Measurements from ENCODE around the gene PLA2G12A. TPM values are rescaled to one million over a fixed set of nuclear protein-coding genes. Genes with fewer than 3 reads are reported as not detected.

Gene PLA2G12A
- 30.7 and 33.1 TPM in 2 replicates for total RNA-seq (2014; rRNA removed; shearing (Covaris generic))

DNA sequence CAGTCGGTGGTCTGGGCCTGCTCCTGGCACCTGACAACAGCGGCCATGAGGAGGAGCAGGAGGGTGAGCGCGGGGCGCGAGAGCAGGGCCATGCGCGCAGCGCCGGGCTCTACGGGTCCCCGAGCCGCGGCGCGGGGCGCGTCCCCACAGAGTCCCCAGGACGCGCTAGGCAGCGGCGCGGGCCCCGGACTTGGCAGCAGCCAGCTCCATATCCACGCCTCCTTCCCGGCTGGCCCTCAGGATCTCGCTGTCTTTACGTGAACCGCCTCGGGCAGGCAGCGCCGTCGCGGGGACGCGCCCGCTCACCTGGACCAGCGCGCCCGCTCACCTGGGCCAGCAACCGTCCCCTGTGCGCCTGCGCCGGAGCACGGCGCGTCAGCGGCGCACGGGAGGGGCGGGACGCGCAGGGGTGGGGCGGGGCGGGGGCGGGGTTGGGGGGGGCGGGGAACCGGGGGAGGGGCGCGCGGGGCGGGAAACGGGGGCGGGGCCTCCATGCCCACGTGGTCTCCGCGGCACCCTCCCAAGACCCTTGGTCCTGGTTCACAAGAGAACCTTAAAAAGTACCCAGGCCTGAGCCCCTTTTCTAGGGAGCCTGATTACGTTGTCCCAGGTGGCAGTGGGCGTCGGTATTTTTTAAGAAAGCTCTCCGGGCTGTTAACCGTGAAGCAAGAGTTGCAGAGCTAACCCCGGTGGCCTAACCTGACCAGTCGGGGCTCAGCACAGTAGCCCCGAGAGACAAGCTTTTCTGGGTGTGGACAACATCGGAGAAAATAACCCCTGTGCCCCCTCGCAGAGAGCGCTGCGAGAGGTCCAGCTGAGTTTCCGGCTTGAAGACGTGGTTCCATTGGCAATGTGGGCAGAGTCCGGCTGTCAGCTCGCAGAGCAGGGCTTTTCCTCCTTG, at the start of gene PLA2G12A:
Gene PLA2G12A, minus strand, starts transcription at position 353 of the 901 bp plus-strand sequence. Its CDS starts 261 bp downstream, at position 92.
- peak; percentile 92 for DNase-seq (ENCODE audit: low spot score)

DNA sequence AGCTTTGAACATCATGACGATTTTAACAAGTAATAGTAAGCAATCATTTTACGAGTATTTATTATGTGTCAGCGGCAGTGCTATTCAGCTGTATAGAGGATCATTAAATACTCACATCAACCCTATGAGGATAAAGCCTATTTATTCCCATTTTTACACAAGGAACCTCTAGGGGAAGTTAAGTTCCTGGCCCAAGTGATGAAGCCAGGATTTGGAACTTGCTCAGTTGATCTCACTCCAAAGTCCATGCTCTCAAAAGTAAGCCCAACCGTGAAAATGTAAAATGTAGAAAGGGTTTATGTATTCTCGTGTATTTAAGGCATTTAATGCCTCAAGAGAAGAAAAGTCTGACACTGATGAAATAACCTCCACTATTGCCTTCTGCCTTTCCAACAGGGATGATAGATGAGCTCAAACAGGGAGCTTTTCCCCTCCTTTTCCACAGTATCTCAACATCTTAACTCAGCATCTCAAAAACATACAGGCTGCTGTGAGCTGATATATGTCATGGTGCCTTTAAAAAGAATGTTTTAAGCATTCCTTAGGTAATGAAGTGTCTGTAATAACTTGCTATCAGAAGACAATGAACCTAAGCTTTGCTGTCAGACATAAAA, 35.0 kb upstream of the PLA2G12A start:
- no peak for DNase-seq (ENCODE audit: low spot score)

DNA sequence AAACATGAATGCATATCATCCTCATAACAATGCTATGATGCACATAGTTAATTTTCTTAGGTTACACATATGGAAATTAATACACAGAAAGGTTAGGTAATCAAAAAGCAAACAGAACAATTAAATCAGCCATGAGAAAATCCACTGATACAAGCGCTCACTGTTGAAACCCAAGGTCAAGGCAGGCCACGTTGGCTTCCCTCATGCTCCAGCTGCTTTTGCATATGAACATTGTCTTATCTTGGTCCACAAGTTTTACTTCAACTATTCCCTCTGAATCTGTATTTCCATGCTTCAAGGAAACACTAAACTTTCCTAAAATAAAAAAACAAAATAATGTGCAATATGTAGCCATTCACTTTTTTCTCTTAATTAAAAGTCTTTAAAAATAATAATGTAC, 34.5 kb upstream of the PLA2G12A start:
- no peak for DNase-seq (ENCODE audit: low spot score)

DNA sequence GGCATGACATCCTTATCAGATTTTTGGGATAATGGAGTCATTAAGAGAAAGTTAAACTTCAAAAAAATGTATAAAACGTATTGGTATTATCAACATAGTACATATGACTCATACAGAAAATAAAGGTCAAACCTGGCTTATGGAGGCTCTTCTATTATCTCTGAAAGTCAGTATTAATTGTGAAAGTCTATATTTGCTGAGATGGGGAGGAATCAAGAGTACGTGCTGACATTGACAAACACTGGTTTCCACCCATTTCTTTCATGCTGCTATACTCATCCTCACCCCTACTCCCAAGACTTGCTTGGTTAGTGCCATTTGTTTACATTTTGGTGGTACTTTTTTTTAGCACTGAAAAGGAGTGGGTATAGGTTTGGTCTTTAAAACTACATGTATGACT, 30.8 kb upstream of the PLA2G12A start:
- DNase-seq (ENCODE audit: low spot score), result no peak

DNA sequence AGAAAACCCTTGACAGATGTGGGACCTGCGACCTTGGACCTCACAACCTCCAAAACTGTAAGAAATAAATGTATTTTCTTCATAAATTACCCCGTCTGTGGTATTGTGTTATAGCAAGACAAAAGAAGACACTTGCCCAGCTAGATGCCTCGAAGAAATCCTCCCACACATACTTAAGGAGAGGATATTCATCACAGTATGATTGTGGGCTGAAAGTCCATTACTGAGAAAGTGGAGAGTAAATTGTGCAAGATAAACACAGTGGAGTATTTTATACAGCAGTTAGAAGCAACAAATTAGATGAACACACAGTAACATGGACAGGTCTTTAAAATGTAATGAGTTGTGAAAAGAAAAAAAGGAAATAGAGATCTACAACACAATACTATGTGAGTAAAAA, 25.8 kb upstream of the PLA2G12A start:
- no peak for DNase-seq (ENCODE audit: low spot score)

DNA sequence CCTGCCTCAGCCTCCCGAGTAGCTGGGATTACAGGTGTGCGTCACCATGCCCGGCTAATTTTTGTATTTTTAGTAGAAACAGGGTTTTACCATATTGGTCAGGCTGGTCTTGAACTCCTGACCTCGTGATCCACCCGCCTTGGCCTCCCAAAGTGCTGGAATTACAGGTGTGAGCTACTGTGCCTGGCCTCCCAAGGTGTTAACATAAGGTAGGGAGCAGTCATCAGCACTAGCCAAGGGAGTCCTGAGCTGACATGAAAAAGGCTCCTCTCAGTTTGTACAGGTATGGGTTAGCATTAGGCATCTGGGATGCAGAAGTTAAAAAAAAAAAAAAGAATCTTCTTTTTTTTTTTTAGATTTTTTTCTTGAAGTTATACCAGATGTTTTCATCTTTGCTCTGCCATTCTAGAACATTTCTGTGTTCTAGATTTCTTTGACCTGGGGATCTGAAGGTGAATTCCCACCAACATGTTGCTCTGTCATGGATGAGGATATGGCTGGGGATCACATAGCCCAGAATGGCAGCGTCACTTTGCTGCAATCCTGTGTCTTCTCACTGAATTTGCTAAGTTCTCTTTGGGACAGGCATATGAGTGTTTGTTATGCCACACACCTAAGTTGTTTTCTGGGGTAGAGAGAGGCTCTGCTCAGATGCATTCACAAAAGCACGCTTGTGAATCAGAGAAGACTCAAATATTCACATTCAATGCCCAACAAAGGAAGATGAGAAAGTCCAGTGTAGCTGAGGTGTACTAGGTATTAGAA, 24.4 kb upstream of the PLA2G12A start:
- no peak for DNase-seq (ENCODE audit: low spot score)

DNA sequence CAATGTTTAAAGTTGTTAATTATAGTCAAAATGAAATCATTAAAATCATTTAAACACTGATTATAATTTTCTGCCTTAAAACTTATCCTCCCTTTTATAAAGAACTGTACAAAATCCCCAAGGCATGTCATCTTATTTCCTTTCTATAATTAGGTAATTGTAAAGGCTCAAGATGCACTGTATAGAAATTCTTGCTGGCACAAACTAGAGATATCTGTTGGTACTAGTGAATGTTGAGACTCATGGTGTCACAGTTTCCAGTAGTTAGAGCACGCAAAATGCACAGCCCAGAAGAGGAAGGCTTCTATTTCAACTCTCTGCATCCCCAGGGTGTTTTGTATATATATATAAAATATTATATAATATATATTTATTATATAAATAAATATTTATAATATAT, 22.7 kb upstream of the PLA2G12A start:
- DNase-seq (ENCODE audit: low spot score), result no peak

DNA sequence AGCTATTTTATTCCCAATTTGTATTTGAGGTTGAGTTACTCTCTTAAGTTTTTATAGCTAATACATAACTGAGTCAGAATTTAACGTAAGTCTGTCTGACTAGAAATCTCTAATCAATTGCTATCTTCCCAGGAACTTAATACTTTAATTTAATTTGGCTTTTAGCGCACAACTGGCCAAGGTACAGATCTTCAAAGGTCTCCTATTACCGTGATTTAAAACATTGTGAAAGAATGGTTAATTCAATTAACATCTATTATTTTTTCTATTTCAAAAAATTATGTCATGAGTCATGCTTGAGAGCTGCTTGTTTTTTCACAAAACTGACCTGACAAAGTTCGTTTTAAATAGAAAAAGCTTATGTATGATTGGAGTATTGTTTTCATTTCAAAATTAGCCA, 22.0 kb upstream of the PLA2G12A start:
- DNase-seq (ENCODE audit: low spot score), result no peak

DNA sequence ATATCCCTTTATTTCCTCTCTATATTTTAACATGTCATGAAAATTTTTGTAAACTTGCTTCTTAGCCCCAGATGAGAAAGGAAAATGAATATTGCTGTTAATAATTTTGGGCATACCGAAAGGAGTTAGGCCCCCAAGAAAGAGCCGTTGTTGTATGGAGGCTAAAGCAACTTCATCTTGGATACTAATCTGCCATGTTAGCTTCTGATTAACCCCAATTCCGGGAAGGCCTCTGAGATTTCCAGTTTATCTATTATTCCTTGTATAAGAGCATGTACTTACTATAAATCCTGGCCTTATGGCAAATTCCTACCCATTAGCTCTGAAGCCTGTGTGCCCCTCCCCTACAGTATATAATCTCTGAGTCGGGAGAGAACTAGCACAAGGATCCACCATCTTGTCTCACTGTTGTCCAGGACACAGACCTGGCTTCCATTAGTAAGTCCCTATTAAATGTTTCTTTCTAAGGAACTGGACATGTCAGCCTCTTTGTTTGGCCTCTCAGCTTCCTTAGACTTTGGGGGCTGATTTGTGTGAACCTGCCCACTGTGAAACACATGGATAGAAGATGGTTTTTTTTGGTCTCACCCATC, 20.9 kb upstream of the PLA2G12A start:
- DNase-seq (ENCODE audit: low spot score), result no peak

DNA sequence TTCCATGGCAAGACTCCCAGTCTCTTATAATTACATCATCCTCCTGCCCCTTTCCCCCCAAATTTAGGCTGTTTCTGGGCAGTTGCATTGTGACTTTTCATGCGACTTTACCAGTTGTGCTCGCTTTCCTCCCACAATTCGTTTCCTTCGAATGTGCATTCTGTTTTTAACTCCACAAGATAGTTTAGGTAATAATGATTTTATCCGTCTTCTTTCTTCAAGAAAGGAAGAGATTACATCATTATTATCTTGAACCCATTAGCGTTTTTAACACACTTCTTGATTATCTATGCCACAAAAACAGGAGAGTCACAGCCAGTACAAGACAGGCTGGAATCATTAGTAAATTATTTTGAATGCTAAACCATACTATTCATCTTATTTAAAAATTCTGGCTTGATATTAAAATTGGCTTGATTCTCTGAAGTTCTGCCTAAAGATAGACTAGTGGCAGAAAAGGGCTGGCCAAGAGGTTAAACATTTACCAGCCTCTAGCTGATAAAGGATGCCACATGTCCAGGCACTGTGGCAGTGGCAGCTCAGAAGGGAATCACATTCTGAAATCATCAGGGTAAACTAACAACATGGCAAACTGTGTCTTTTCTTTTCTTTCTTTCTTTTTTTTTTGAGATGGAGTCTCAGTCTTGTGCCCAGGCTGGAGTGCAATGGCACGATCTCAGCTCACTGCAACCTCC, 19.7 kb upstream of the PLA2G12A start:
- no peak for DNase-seq (ENCODE audit: low spot score)

DNA sequence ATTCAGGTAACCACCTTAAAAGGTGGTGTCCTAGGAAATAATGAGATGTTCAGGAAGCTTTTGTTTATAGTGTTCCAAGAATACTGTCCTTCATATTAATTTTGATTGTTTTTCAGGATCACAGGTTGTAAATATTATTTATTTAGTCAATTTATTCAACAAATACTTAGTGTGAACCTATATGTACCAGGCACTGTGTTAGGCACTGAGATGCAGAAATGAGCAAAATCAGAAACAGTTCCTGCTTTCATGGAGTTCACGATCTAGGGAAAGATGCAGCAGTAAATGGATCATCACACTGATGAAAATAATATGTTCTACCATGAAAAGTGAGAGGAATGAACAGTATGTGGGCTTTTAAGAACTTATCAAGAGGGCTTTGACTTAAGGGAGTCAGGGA, 18.2 kb upstream of the PLA2G12A start:
- DNase-seq (ENCODE audit: low spot score), result no peak

DNA sequence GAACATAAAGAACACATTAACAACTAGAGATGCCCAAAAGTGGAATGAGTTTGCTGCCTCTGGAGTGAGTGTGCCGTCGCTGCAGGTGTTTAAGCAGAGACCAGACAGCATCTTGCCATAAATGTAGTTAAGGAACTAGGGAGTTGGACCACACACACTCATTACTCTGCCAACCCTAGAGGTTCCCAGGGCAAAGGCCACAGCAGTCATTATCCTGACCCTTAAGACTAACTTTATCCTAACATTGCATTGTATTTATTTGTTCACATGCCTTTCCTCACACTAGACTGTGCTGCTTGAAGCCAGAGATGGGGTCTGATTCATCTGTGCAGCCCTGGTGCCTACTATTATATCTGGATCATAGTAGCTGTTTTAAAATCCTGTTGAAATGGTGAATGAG, 16.9 kb upstream of the PLA2G12A start:
- no peak for DNase-seq (ENCODE audit: low spot score)

DNA sequence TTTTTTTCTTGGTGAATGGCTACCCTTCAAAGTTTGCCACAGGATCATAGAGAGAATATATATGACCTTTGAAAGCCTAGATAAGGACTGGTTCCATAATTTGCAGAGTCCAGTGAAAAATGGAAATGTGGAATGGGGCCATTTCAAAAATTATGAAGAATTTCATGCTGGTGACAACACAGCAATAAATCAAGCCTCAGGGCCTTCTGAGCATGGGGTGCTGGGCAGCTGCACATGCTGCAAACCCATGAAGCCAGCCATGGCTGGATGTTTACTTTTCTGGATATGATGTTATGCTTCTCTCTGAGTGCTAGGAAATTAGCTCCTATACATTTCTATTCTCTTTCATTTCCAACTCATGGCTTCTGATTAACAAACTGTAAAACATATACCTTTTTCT, 16.0 kb upstream of the PLA2G12A start:
- no peak for DNase-seq (ENCODE audit: low spot score)

DNA sequence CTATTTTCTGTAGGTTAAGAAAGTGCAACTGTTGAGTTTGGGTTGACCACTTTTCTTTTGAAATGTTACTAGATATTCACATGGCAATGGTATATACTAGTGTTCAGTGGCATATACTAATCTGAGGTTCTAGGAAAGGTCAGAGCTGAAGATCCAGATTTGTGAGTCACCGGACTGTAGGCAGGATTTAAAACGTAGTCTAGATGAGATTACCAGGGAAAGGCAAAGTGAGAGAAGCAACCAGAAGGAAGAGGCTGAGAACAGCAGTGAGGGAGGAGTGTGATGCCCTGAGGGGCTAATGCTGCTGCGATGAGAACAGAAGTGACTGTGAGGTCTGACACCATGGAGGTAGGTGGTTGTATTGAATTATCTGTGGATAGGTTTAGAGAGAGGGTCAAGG, 9.7 kb upstream of the PLA2G12A start:
- DNase-seq (ENCODE audit: low spot score), result no peak

DNA sequence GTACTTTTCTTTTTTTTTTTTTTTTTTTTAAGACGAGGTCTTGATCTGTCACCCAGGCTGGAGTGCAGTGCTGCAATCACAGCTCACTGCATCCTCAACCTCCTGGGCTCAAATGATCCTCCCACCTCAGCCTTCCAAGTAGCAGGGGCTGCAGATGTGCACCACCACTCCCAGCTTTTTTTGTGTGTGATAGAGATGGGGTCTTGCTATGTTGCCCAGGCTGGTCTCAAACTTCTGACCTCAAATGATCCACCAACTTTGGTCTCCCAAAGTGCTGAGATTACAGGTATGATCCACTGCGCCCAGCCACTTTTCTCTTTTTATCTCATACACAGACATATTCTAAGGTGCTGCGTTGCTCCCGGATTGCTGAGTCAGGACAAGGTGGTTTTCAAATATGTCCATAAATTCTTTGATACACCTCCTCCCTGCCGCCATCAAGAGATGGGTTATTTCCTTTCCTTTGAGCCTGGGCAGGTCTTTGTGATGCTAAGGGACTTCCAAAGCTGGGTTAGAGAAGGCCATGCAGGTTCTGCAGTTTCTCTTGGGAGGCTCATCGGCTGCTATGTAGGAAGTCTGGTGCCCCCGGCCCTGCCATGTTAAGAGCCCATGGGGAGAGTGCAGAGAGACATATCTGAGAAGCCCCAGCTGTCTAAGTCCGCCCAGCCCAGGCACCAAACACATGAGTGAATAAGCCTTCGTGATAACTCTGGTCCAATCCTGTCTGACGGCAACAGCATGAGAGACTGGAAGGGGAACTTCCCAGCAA, 8.4 kb upstream of the PLA2G12A start:
- no peak for DNase-seq (ENCODE audit: low spot score)

DNA sequence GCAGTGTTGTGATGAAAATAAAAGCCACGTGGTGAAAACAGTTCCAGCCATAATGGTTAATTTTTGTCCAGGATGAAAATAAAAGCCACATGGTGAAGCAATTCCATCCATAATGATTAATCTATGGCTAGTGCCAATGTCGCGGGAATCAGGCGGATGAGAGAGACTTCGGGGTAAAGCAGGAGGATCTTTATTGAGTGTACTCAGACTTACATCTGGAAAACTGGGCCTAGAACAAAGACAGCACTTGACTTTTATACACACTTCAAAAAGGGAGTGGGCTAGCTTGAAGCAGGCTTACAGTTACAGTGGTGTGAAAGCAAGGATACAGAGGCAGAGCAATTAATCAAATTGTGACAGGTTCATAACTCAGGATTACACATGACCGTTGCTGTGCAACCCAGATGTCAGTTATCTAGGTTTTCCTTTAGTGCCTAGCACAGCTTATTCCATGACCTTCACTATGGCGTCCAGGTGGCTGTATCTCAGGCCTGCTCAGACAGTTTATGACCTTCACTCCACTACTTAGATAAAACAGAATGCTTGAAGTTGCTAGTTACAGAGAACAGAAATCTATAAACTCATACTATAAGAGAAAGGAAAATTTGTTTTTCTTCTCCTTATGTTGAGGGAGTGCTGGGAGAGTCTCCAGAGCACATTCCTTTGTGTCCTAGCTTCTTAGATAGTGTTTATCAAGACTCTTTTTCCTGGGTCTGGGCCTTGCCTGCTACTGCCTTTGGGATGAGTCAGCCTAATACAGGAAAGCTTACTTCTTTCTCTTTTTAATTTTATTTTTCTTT, 5.9 kb upstream of the PLA2G12A start:
- no peak for DNase-seq (ENCODE audit: low spot score)

DNA sequence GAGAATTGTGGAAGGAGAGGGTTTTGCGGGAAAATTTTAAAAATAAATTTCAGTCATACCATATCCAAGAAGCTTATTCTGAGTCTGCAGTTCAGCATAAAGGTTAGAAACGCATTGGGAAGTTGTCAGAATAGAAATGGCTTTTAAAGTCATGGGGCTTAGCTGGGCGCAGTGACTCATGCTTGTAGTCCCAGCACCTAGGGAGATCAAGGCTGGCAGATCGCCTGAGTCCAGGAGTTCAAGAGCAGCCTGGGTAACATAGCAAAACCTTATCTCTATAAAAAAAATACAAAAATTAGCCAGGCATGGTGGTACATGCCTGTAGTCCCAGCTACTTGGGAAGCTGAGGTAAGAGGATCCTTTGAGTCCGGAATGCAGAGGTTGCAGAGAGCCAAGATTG, 3.9 kb upstream of the PLA2G12A start:
- no peak for DNase-seq (ENCODE audit: low spot score)

DNA sequence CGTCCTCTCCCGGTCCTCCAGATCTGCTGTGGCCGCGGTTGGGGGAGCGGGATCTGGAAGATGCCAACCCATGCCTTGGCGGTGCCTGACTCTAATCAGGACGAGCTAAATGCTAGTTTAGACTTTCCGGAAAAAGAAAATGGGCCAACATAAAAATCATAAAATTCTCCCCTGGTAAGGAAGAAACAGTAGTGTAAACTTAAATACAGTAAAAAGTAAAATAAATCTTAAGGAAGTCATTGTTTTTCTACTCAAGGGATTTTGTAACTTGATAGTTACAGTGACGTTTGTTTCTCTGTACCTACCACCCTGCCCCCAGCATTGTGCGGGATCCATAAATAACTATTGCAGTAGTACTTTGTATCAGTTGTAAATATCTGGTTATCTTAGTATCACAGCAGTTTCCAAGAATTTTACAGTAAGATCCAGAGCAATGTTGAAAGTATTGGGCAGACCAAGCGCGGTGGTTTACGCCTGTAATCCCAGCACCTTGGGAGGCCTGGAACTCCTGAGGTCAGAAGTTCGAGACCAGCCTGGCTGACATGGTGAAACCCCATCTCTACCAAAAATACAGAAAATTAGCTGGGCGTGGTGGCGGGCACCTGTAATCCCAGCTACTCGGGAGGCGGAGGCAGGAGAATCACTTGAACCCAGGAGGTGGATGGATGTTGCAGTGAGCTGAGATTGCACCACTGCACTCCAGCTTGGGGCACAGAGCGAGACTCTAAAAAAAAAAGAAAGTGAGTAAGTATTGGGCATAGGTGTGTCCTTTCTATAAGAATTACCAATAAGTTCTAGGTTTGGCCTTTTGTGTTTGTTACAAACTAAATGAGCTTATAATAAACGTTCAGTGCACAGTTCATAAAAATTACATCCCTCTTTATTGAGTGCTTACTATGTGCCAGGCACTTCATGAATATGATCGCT, 1.0 kb upstream of the PLA2G12A start:
- DNase-seq (ENCODE audit: low spot score), result no peak
